ENCODE results near the gene MAP4K2. TPM values are rescaled to one million over a fixed set of nuclear protein-coding genes. Genes with fewer than 3 reads are reported as not detected.

MAP4K2 gene
- total and polyA plus RNA-seq, 2 of the 8 experiments (the other 6 are each of a cell fraction or from before 2014, with no cell fraction given), result 20.1 to 20.7 TPM

- Histone ChIP-seq H3K56ac (replicated peaks; ENCODE audit: insufficient read length, low read depth, low read length) (no peak overlapping the region), H2BK120ac (replicated peaks; ENCODE audit: low read depth, low read length) (no peak overlapping the region), H3K4me2 (ENCODE audit: insufficient read depth in 1 of 2, low read depth in 2 of 2, low read length in 2 of 2) (no peak overlapping the region), H3K4me1 (replicated peaks in 1 of 4; ENCODE audit: control insufficient read depth in 3 of 4, insufficient read depth in 4 of 4, low read length in 3 of 4) (peaks cover 4 to 22% (median 16%) of the 10 kb centered on the region in 4 experiments), H2BK20ac (ENCODE audit: low read length) (no peak overlapping the region), H2BK15ac (ENCODE audit: low read length) (no peak overlapping the region), H2BK5ac (ENCODE audit: low read depth, low read length) (no peak overlapping the region), H3K4me3 (ENCODE audit: extremely low read depth in 1 of 4, insufficient read depth in 2 of 4, low read depth in 3 of 4, low read length in 4 of 4) (no peak overlapping the region), H3K23ac (ENCODE audit: insufficient read length) (no peak overlapping the region), H2AFZ (ENCODE audit: low read length) (no peak overlapping the region), H3K18ac (ENCODE audit: extremely low read depth, low read length) (no peak overlapping the region), H3K9ac (replicated peaks in 1 of 4; ENCODE audit: extremely low read depth in 1 of 4, low read depth in 3 of 4, low read length in 3 of 4) (no peak overlapping the region), H3K27ac (ENCODE audit: low read depth, low read length) (no peak overlapping the region), H2AK5ac (ENCODE audit: low read depth, low read length) (no peak overlapping the region), H3K14ac (ENCODE audit: insufficient read length) (no peak overlapping the region), H4K5ac (ENCODE audit: insufficient read length, low read depth, low read length) (no peak overlapping the region), H3K23me2 (ENCODE audit: low read depth, low read length) (peaks cover 5% of the 10 kb centered on the region; the same call in 1 of the 2 replicates), H4K8ac (ENCODE audit: extremely low read depth, insufficient read depth, low read length) (no peak overlapping the region; the same call in 1 of the 2 replicates), H3K9me3 (ENCODE audit: insufficient read depth in 2 of 2, low read depth in 1 of 2, low read length in 1 of 2) (no peaks in the 10 kb centered on the region), H3K4ac (replicated peaks; ENCODE audit: insufficient read length, low read depth, low read length) (no peak overlapping the region), H3K27me3 (replicated peaks in 1 of 4; ENCODE audit: control insufficient read depth in 3 of 4, extremely low read depth in 1 of 4, insufficient read depth in 3 of 4, low read length in 3 of 4) (peaks cover 0 to 7% (median 3%) of the 10 kb centered on the region in 4 experiments; a peak in 2 of 7 replicates), H4K20me1 (replicated peaks in 1 of 2; ENCODE audit: control insufficient read depth in 1 of 2, insufficient read depth in 2 of 2, low read length in 2 of 2) (no peaks in the 10 kb centered on the region), H3K79me2 (ENCODE audit: control insufficient read depth in 1 of 2, insufficient read depth in 2 of 2, low read length in 2 of 2) (no peaks in the 10 kb centered on the region), H3K79me1 (ENCODE audit: low read depth, low read length) (no peaks in the 10 kb centered on the region; the same call in 1 of the 2 replicates), H3K36me3 (ENCODE audit: control insufficient read depth in 2 of 4, insufficient read depth in 4 of 4, low read length in 3 of 4) (0 out of 8 replicates have a peak, but pooled peaks cover 0 to 4% (median 0%) of the 10 kb centered on the region in 4 experiments), H4K91ac (replicated peaks; ENCODE audit: insufficient read length, low read length) (no peak overlapping the region), H2BK12ac (ENCODE audit: low read depth, low read length) (no peak overlapping the region)
- TF ChIP-seq SRF (IDR thresholded peaks at IDR 0.05; ENCODE audit: low read depth, low read length), result no peak
- no peak for TF ChIP-seq MAFK (IDR thresholded peaks at IDR 0.05; ENCODE audit: low read depth, low read length)
- TF ChIP-seq ASH2L (IDR thresholded peaks at IDR 0.05; ENCODE audit: low read length), result no peak
- TF ChIP-seq CTBP2 (IDR thresholded peaks at IDR 0.05; ENCODE audit: borderline replicate concordance, insufficient read depth, insufficient read length, low read length), result no peak
- TF ChIP-seq BCL11A (IDR thresholded peaks at IDR 0.05; ENCODE audit: low read depth in 2 of 2, low read length in 2 of 2), result no peak
- POLR2A ChIA-PET (ENCODE audit: partially characterized antibody), result interaction anchor here (1.0 to 42.9 kb wide), 5 partner anchors 9 to 29 kb away, joined by 3 to 1087 read pairs (median 5); partner anchors contain the start of genes PYGM and SF1
- 92% methylated on average over 14 of the region's 15 CpGs; no CpG with 5 or more reads in 1 of the 2 experiments for WGBS, 2 experiments (ENCODE audit: extremely low coverage in 1 of 2, insufficient coverage in 1 of 2, insufficient read length in 1 of 2, insufficient replicate concordance in 2 of 2, low coverage in 1 of 2, low lambda C conversion rate in 2 of 2, missing lambda C conversion rate in 1 of 2)
- FAIRE-seq, result no peak
- CTCF ChIA-PET (ENCODE audit: partially characterized antibody), result interaction anchor here (0.6 to 23.7 kb wide), 7 partner anchors 11 to 1344 kb away, joined by 3 to 376 read pairs (median 10); partner anchors contain the start of gene PYGM
- no peak for DNase-seq (ENCODE audit: low read depth in 1 of 2, low spot score in 2 of 2)
Observed at GRCh38 chr11:64736654-64737053, 66.4 kb downstream of the MAP4K2 start.

Data from H1 (cell line).